Activated B cell treated with CpG ODN at 0.5 μM for 24 hours (primary cell): Measurements from ENCODE around the gene DRD1. TPM values are rescaled to one million over a fixed set of nuclear protein-coding genes. Genes with fewer than 3 reads are reported as not detected.
"Not testable (repeated sequence)": the region's sequence is repeated elsewhere in the genome, so short reads cannot be mapped to it uniquely, and the experiment has no call there.

Experiments
- ATAC-seq: fragments of 200-7000 bp; cut with Tn5 transposase; one replicate; pipeline ENCODE4 v1.10.0; 2021; ENCODE audit warnings: low read depth, mild to moderate bottlenecking, moderate library complexity
- CTCF ChIA-PET: fragments of 350-600 bp; sonication (Branson Sonifier 250); formaldehyde crosslinking; loops from one replicate; lab custom pipeline; 2021; ENCODE audit warnings: antibody characterized with exemption; lab: Charles Lee
- POLR2A ChIA-PET: fragments of 350-600 bp; sonication (Branson Sonifier 250); formaldehyde crosslinking; loops from one replicate; lab custom pipeline; 2021; ENCODE audit warnings: antibody characterized with exemption; lab: Charles Lee
- DNase-seq: peaks from one replicate; pipeline ENCODE4 v3.0.0; 2022
- H3K27ac Mint-ChIP-seq: one replicate; pipeline ENCODE4 v1.8.0; 2020; ENCODE audit warnings: mixed read lengths
- H3K27me3 Mint-ChIP-seq: one replicate; pipeline ENCODE4 v1.8.0; 2021; ENCODE audit warnings: mixed read lengths
- H3K36me3 Mint-ChIP-seq: one replicate; pipeline ENCODE4 v1.8.0; 2021; ENCODE audit warnings: low read depth, mixed read lengths
- H3K4me1 Mint-ChIP-seq: one replicate; pipeline ENCODE4 v1.8.0; 2021; ENCODE audit warnings: mixed read lengths
- H3K4me3 Mint-ChIP-seq: one replicate; pipeline ENCODE4 v1.8.0; 2020; ENCODE audit warnings: mild to moderate bottlenecking, mixed read lengths
- H3K9me3 Mint-ChIP-seq: one replicate; pipeline ENCODE4 v1.8.0; 2020; ENCODE audit warnings: mixed read lengths
- intact Hi-C: fragments of 100-400 bp; cut with micrococcal nuclease; formaldehyde crosslinking; loops from one replicate; pipeline ENCODE4 v1.15.1; 2024
- total RNA-seq: library from RNA; stranded (reverse); gene quantifications from 2 replicates; pipeline ENCODE4 v1.2.3, GENCODE V29; 2022
- TF ChIP-seq, protein P1 (sequence below): fragments of 200-600 bp; IDR thresholded peaks from one replicate; pipeline ENCODE4 v1.8.0; 2022; ENCODE audit warnings: antibody characterized with exemption, mild to moderate bottlenecking

DRD1 gene
- total RNA-seq, 1 donor from 2014 or later = not detected

DNA sequence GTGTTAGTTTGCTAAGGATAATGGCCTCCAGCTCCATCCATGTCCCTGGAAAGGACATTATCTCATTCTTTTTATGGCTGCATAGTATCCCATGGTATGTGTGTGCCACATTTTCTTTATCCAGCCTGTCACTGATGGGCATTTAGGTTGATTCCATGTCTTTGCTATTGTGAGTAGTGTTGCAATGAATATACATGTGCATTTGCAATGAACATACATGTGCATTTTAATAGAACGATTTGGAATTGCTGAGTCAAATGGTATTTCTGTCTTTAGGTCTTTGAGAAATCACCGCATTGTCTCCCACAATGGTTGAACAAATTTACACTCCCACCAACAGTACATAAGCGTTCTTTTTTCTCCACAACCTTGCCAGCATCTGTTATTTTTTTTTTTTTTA is 37.7 kb downstream of the DRD1 start:
- CTCF ChIA-PET = no interaction called here
- POLR2A ChIA-PET = no interaction called here
- no peaks in the 10 kb centered on the region for H3K27me3 Mint-ChIP-seq
- no peaks in the 10 kb centered on the region for H3K4me1 Mint-ChIP-seq
- H3K9me3 Mint-ChIP-seq = peaks cover 8% of the 10 kb centered on the region
- no peak overlapping the region for H3K27ac Mint-ChIP-seq
- ATAC-seq (no peak), DNase-seq (no peak)
- TF ChIP-seq, protein P1, sequence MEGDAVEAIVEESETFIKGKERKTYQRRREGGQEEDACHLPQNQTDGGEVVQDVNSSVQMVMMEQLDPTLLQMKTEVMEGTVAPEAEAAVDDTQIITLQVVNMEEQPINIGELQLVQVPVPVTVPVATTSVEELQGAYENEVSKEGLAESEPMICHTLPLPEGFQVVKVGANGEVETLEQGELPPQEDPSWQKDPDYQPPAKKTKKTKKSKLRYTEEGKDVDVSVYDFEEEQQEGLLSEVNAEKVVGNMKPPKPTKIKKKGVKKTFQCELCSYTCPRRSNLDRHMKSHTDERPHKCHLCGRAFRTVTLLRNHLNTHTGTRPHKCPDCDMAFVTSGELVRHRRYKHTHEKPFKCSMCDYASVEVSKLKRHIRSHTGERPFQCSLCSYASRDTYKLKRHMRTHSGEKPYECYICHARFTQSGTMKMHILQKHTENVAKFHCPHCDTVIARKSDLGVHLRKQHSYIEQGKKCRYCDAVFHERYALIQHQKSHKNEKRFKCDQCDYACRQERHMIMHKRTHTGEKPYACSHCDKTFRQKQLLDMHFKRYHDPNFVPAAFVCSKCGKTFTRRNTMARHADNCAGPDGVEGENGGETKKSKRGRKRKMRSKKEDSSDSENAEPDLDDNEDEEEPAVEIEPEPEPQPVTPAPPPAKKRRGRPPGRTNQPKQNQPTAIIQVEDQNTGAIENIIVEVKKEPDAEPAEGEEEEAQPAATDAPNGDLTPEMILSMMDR = no peak
- no peak overlapping the region for H3K4me3 Mint-ChIP-seq
- intact Hi-C loops = no loop called here
- H3K36me3 Mint-ChIP-seq = no peaks in the 10 kb centered on the region

- H3K27me3 Mint-ChIP-seq, H3K27ac Mint-ChIP-seq, POLR2A ChIA-PET, H3K4me3 Mint-ChIP-seq, DNase-seq, intact Hi-C loops, ATAC-seq, H3K4me1 Mint-ChIP-seq, H3K9me3 Mint-ChIP-seq, CTCF ChIA-PET, H3K36me3 Mint-ChIP-seq: not testable (repeated sequence)
Observed at GRCh38 chr5:175397590-175398297, 46.2 kb downstream of the DRD1 start.

GRCh38 chr5:175395430-175395829 is 48.6 kb downstream of the DRD1 start:
- POLR2A ChIA-PET, ATAC-seq, intact Hi-C loops, H3K4me1 Mint-ChIP-seq, H3K27me3 Mint-ChIP-seq, H3K4me3 Mint-ChIP-seq, DNase-seq, CTCF ChIA-PET, H3K27ac Mint-ChIP-seq, H3K9me3 Mint-ChIP-seq, H3K36me3 Mint-ChIP-seq: not testable (repeated sequence)

GRCh38 chr5:175394601-175395000 is 49.4 kb downstream of the DRD1 start:
- intact Hi-C loops = no loop called here
- Mint-ChIP-seq H3K9me3 (peaks cover 2% of the 10 kb centered on the region), H3K27ac (no peak overlapping the region), H3K4me3 (no peak overlapping the region), H3K27me3 (peaks cover 8% of the 10 kb centered on the region), H3K36me3 (no peaks in the 10 kb centered on the region), H3K4me1 (no peaks in the 10 kb centered on the region)
- CTCF ChIA-PET = no interaction called here
- TF ChIP-seq, protein P1 = no peak
- DNase-seq = no peak
- no peak for ATAC-seq
- POLR2A ChIA-PET = no interaction called here

- CTCF ChIA-PET = no interaction called here
- POLR2A ChIA-PET = no interaction called here
- ATAC-seq (no peak), DNase-seq (no peak)
- intact Hi-C loops = no loop called here
- TF ChIP-seq, protein P1 = no peak
- Mint-ChIP-seq H3K9me3 (peaks cover 2% of the 10 kb centered on the region), H3K27me3 (peaks cover 8% of the 10 kb centered on the region), H3K4me3 (no peak overlapping the region), H3K4me1 (no peaks in the 10 kb centered on the region), H3K36me3 (no peaks in the 10 kb centered on the region), H3K27ac (no peak overlapping the region)
Observed at GRCh38 chr5:175393897-175394296, 50.1 kb downstream of the DRD1 start.

GRCh38 chr5:175392236-175392635 is 51.7 kb downstream of the DRD1 start:
- ChIA-PET POLR2A (no interaction called here), CTCF (interaction anchor here (0.6 kb wide), 1 partner anchor 51 kb away, joined by 3 read pairs; the partner anchor contains the start of gene DRD1)
- Mint-ChIP-seq H3K36me3 (no peaks in the 10 kb centered on the region), H3K4me3 (no peak overlapping the region), H3K4me1 (no peaks in the 10 kb centered on the region), H3K27ac (no peak overlapping the region), H3K27me3 (peaks cover 8% of the 10 kb centered on the region), H3K9me3 (peaks cover 2% of the 10 kb centered on the region)
- no peak for ATAC-seq
- DNase-seq = no peak
- TF ChIP-seq, protein P1 = no peak
- intact Hi-C loops = no loop called here
